ENCODE measurements around the gene VAMP2. TPM values are rescaled to one million over a fixed set of nuclear protein-coding genes. Genes with fewer than 3 reads are reported as not detected.

The VAMP2 gene
- total and polyA plus RNA-seq, 9 of the 15 experiments (the other 6 are each of a cell fraction or from before 2014, with no cell fraction given), result 2.3 to 31.8 (median 6.0) TPM

GRCh38 chr17:8161289-8162232 lies 1.2 kb downstream of the VAMP2 start:
- peak overlapping the region; percentile 94 for H3K4me2 ChIP-seq (ENCODE audit: insufficient read depth, low read length)
- peaks cover 5% of the 10 kb centered on the region for H3K9me1 ChIP-seq (ENCODE audit: control insufficient read depth, insufficient read depth, low read length)
- TF ChIP-seq ZNF57 (CRISPR knock-in tag; IDR thresholded peaks at IDR 0.05) (no peak), DIDO1 (tag; IDR thresholded peaks at IDR 0.05; ENCODE audit: low read depth) (no peak)
- TSS peak; percentile 71 for BruUV-seq (replicated peaks)
- DNase-seq (ENCODE audit: extremely low read depth in 1 of 4, low spot score in 3 of 4) (no peak), FAIRE-seq (no peak), ATAC-seq (no peak)
- peaks cover 31% of the 10 kb centered on the region for H3K79me2 ChIP-seq (ENCODE audit: control insufficient read depth, insufficient read depth, low read length)
- peak overlapping the region; percentile 96 to 98 for H3K9ac ChIP-seq (ENCODE audit: insufficient read depth in 1 of 2, low read depth in 2 of 2, low read length in 2 of 2)
- H3K4me3 ChIP-seq, result peak overlapping the region; percentile 97
- CTCF ChIA-PET (ENCODE audit: low intra/inter-chr PET ratio), result interaction anchor here (1.1 kb wide), 1 partner anchor 25 kb away, joined by 3 read pairs; no protein-coding TSS in a partner anchor
- H4K20me1 ChIP-seq (replicated peaks; ENCODE audit: control insufficient read depth, insufficient read depth, low read length), result 0 out of 2 replicates have a peak, but pooled peaks cover 12% of the 10 kb centered on the region
- peaks cover 34 to 58% of the 10 kb centered on the region in 2 experiments for H3K4me1 ChIP-seq (replicated peaks in 1 of 2; ENCODE audit: control insufficient read depth in 2 of 2, insufficient read depth in 2 of 2, low read length in 2 of 2)
- intact Hi-C loops (cut with micrococcal nuclease), result no loop called here
- POLR2A ChIA-PET, result interaction anchor here (0.9 to 8.6 kb wide), 5 partner anchors 9 to 64 kb away, joined by 3 to 105 read pairs (median 3); partner anchors contain the start of gene PER1
- H3K27ac ChIP-seq (ENCODE audit: extremely low read depth, low read depth, low read length), result peak overlapping the region; percentile 97; the same call in 2 of the 3 replicates
- WGBS (ENCODE audit: insufficient coverage, low coverage, missing lambda C conversion rate), result 59% methylated on average over 16 of the region's 19 CpGs
- H2AFZ ChIP-seq (ENCODE audit: low read depth, low read length), result no peak overlapping the region
- no peaks in the 10 kb centered on the region for H3K27me3 ChIP-seq (ENCODE audit: control insufficient read depth in 2 of 2, insufficient read depth in 2 of 2, low read length in 2 of 2)
- no peaks in the 10 kb centered on the region for H3K9me3 ChIP-seq (replicated peaks; ENCODE audit: control insufficient read depth, insufficient read depth, low read depth, low read length)
- peaks cover 29% of the 10 kb centered on the region; the same call in 2 of the 3 replicates for H3K36me3 ChIP-seq (ENCODE audit: control insufficient read depth, insufficient read depth, low read length)
- in situ Hi-C loops (cut with MboI), result no loop called here

GRCh38 chr17:8160741-8161221 lies 2.0 kb downstream of the VAMP2 start:
- peak overlapping the region; percentile 46; the same call in 1 of the 2 replicates for H3K4me2 ChIP-seq (ENCODE audit: insufficient read depth, low read length)
- peaks cover 5% of the 10 kb centered on the region for H3K9me1 ChIP-seq (ENCODE audit: control insufficient read depth, insufficient read depth, low read length)
- ATAC-seq (no peak), DNase-seq (ENCODE audit: extremely low read depth in 1 of 4, low spot score in 3 of 4) (no peak), FAIRE-seq (no peak)
- H3K36me3 ChIP-seq (ENCODE audit: control insufficient read depth, insufficient read depth, low read length), result peaks cover 29% of the 10 kb centered on the region; the same call in 2 of the 3 replicates
- H3K9ac ChIP-seq (ENCODE audit: insufficient read depth in 1 of 2, low read depth in 2 of 2, low read length in 2 of 2), result peak overlapping the region; percentile 57 to 96; a peak in 2 of 4 replicates
- H4K20me1 ChIP-seq (replicated peaks; ENCODE audit: control insufficient read depth, insufficient read depth, low read length), result 0 out of 2 replicates have a peak, but pooled peaks cover 12% of the 10 kb centered on the region
- POLR2A ChIA-PET, result interaction anchor here (0.9 to 8.6 kb wide), 5 partner anchors 9 to 64 kb away, joined by 3 to 105 read pairs (median 3); partner anchors contain the start of gene PER1
- peaks cover 34% of the 10 kb centered on the region for H3K79me2 ChIP-seq (ENCODE audit: control insufficient read depth, insufficient read depth, low read length)
- no TSS peak for BruUV-seq (replicated peaks)
- CTCF ChIA-PET (ENCODE audit: low intra/inter-chr PET ratio), result no interaction called here
- in situ Hi-C loops (cut with MboI), result no loop called here
- TF ChIP-seq XRCC4 (IDR thresholded peaks at IDR 0.05; ENCODE audit: extremely low read depth, insufficient read depth, insufficient read length), result no peak
- TF ChIP-seq TFAP4 (CRISPR knock-in tag; IDR thresholded peaks at IDR 0.05; ENCODE audit: borderline replicate concordance), result 0 out of 2 replicates have a peak, but pooled peaks have one; percentile 19
- intact Hi-C loops (cut with micrococcal nuclease), result no loop called here
- H3K4me3 ChIP-seq, result no peak overlapping the region
- WGBS (ENCODE audit: insufficient coverage, low coverage, missing lambda C conversion rate), result 55% methylated on average over 5 of the region's 5 CpGs
- no peaks in the 10 kb centered on the region for H3K27me3 ChIP-seq (ENCODE audit: control insufficient read depth in 2 of 2, insufficient read depth in 2 of 2, low read length in 2 of 2)
- no peak overlapping the region for H2AFZ ChIP-seq (ENCODE audit: low read depth, low read length)
- H3K27ac ChIP-seq (ENCODE audit: extremely low read depth, low read depth, low read length), result peak overlapping the region; percentile 38; the same call in 1 of the 3 replicates
- H3K4me1 ChIP-seq (replicated peaks in 1 of 2; ENCODE audit: control insufficient read depth in 2 of 2, insufficient read depth in 2 of 2, low read length in 2 of 2), result peaks cover 36 to 62% of the 10 kb centered on the region in 2 experiments
- H3K9me3 ChIP-seq (replicated peaks; ENCODE audit: control insufficient read depth, insufficient read depth, low read depth, low read length), result no peaks in the 10 kb centered on the region
